HG02571 (cell line): Measurements from ENCODE around the gene SERINC2.
"Not testable (repeated sequence)": the region's sequence is repeated elsewhere in the genome, so short reads cannot be mapped to it uniquely, and the experiment has no call there.

ENCODE experiments used
- ATAC-seq: cut with Tn5 transposase; IDR thresholded peaks from one replicate; pipeline ENCODE4 v1.9.1; 2021; ENCODE audit warnings: mild to moderate bottlenecking, moderate library complexity; ENCODE audit not compliant: unreplicated experiment

SERINC2 gene

DNA sequence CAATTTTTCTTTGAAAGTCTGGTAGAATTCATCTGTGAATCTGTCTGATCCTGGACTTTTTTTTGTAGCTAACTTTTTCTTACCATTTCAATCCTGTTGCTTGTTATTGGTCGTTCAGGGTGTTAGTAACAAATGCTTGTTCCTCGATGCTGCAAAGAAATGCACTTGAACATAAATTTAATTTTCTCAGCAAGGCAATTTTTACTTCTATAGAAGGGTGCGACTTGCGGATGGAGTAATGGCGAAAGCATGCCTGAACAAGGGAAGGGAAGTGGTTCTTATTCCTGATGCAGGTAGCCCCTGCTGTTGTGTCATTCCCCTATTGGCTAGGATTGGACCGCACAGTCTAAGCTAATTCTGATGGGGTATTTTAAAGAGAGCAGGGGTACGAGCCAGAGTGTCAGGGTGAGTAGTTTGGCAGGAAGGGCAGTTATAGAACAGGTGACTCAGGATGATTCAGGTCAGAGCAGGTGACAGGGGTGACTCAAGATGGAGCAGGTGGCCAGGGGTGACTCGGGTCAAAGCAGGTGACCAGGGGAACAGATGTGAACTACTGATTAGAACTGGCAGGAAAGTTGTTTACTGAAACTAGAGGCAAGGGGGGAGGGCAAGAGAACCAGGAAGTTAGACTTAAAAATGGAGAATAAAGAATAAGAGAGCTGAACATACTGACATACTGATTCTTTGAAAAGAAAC, 40.5 kb downstream of the SERINC2 start:
- no peak for ATAC-seq

DNA sequence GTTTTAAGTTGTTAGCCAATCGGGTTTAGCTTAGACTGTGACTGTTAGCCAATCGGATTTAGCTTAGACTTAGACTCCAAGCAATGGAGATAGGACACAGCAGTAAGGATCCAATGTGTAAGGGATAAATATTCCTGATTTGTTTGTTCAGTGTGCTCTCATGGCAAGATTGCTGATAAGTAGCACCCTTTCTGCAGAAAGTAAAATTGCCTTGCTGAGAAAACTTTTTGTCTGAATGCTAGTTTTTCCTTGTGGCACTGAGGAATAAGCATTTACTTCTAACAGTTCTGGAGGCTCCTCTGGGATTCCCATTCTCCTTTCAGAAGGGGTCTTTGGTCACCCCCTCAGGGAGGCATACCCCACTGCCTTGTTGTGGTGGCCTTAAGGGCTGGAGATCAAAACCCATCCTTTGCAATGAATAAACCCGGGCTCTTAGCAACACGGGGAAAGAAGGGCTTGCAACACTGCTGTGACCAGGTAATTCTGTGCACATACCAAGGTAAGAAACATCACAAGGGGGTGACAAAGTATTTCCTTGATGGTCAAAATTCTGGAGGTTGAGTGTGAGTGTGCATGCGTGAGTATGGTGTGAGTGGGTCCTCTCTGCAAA, 45.4 kb downstream of the SERINC2 start:
- ATAC-seq, result no peak

DNA sequence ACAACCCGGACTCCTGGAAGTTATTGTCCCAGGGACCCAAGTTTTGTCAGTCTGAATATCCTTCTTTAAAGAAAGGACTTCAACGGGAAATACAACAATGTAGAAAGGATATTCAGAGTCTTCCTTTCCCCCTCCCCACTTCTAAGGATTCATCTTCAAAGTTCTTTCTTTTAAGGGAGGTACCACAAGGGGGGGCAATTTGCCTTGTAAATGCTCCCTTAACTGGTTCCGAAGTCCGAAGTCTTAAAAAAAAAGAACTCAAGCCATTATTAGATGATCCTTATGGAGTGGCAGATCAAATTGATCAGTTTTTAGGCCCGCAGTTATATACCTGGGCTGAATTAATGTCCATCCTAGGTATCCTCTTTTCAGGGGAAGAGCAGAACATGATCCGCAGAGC, 47.0 kb downstream of the SERINC2 start:
- ATAC-seq, result no peak

DNA sequence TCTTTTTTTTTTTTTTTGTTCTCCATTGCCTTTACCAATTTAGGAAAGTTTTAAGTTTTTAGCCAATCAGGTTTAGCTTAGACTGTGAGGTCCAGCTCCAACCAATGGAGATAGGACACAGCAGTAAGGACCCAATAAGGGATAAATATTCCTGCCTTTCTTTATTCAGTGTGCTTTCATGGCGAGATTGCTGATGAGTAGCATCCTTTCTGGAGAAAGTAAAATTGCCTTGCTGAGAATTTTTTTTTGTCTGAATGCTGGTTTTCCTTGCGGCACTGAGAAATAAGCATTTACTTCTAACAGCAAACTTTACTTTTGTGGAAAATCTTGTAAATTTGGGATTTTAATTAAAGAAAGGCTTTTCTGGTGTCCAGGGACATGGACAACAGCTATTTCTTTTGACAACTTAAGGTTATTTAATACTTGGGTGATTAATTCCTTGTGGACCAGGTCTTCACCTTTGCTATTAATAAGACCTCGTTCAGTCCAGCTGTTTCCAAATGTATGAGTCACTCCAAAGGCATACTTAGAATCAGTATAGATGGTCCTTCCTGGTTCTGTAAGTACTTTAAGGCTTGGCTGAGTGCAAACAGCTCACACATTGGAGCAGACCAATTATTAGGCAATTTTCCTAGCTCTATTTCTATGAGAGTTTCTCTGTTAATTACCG, 54.1 kb downstream of the SERINC2 start:
- ATAC-seq, result no peak

DNA sequence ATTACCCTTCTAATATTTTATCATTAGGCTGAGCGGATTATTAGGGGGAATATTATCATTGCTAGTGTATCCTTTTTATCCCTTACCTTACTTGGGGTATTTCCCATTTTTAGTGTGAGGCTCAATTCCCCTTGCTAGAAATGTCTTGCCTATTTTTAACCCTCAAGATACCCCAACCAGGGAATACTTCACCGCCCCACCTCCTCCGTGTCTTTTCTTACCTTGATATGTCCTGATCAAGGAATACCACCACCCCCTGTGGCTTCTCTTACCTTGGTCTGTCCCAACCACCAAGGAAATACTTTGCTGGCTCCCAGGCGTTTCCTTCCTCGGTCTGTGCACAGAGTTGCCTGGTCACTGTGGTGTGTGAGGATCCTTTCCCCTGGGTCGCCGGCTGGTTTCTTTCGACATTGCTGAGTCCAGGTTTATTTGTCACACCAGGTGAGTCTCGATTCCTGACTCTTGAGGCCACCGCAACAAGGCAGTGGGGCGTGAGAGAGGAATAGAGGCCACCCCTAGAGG, 57.8 kb downstream of the SERINC2 start:
- no peak for ATAC-seq

DNA sequence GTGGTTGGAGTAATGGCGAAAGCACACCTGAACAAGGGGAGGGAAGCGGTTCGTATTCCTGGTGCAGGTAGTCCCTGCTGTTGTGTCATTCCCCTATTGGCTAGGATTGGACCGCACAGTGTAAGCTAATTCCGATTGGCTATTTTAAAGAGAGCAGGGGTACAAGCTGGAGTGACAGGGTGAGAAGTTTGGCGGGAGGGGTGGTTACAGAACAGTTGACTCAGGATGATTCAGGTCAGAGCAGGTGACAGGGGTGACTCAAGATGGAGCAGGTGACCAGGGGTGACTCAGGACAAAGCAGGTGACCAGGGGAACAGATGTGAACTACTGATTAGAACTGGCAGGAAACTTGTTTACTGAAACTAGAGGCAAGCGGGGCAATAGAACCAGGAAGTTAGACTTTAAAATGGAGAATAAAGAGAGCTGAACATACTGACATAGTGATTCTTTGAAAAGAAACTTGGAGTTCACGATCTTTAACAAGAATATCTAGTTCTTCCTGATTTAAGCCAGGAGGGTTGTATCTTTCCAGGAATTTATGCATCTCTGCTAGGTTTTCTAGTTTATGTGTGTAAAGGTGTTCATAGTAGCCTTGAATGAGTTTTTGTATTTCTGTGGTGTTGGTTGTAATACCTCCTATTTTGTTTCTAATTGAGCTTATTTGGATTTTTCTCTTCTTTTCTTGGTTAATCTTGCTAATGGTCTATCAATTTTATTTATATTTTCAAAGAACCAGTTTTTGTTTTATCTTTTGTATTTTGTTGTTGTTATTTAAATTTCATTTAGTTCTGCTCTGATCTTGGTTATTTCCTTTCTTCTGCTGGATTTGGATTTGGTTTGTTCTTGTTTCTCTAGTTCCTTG, 58.7 kb downstream of the SERINC2 start:
- not testable (repeated sequence) for ATAC-seq

DNA sequence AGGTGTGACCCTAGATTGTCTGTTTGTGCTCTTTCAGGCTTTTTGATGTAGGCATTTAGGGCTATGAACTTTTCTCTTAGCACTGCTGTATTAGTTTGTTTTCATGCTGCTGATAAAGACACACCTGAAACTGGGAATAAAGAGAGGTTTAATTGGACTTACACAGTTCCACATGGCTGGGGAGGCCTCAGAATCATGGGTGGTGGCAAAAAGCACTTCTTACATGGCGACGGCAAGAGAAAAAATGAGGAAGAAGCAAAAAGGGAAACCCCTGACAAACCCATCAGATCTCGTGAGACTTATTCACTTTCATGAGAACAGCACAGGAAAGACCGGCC, 59.3 kb downstream of the SERINC2 start:
- not testable (repeated sequence) for ATAC-seq

DNA sequence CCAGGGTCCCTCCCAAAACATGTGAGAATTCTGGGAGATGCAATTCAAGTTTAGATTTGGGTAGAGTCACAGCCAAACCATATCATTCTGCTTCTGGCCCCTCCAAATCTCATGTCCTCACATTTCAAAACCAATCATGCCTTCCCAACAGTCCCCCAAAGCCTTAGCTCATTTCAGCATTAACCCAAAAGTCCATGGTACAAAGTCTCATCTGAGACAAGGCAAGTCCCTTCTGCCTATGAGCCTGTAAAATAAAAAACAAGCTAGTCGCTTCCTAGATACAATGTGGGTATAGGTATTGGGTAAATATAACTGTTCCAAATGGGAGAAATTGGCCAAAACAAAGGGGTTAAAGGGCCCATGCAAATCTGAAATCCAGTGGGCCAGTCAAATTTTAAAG, 59.7 kb downstream of the SERINC2 start:
- not testable (repeated sequence) for ATAC-seq

DNA sequence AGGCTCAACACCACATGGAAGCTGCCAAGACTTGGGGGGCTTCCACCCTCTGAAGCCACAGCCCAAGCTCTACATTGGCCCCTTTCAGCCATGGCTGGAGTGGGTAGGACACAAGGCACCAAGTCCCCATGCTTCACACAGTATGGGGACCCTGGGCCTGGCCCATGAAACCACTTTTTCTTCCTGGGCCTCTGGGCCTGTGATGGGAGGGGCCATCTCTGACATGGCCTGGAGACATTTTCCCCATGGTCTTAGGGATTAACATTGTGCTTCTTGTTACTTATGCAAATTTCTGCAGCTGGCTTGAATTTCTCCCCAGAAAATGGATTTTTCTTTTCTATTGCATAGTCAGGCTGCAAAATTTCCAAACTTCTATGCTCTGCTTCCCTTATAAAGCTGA, 60.5 kb downstream of the SERINC2 start:
- ATAC-seq, result not testable (repeated sequence)

DNA sequence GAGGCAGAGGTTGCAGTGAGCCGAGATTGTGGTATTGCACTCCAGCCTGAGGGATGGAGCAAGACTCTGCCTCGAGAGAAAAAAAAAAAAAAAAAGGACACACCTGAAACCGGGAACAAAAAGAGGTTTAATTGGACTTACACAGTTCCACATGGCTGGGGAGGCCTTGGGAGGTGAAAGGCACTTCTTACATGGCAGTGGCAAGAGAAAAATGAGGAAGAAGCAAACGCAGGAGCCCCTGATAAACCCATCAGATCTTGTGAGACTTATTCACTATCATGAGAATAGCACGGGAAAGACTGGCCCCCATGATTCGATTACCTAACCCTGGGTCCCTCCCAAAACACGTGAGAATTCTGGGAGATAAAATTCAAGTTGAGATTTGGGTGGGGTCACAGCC, 61.6 kb downstream of the SERINC2 start:
- ATAC-seq, result not testable (repeated sequence)

DNA sequence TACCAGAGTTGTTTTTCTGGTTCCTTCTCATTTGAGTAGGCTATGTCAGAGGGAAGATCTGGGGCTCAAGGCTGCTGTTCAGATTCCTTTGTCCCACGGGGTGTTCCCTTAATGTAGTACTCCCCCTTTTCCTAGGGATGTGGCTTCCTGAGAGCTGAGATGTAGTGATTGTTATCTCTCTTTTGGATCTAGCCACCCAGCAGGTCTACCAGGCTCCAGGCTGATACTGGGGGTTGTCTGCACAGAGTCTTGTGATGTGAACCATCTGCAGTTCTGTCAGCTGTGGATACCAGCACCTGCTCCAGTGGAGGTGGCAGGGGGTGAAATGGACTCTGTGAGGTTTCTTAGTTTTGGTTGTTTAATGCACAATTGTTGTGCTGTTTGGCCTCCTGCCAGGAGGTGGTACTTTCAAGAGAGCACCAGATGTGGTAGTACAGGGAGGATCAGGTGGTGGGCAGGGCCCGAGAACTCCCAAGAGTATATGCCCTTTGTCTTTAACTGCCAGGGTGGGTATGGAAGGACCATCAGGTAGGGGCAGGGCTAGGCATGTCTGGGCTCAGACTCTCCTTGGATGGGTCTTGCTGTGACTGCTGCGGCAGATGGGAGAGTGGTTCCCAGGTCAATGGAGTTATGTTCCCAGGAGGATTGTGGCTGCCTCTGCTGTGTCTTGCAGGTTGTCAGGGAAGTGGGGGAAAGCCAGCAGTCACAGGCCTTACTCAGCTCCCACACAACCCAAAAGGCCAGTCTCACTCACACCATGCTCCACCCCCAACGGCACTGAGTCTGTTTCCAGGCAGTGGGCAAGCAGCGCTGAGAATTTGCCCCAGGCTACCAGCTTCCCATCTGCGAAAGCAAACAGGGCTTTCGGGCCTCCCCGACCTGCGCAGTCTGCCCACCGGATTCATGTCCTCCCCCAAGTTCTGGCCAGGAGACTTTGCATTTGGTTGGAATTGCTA, 64.2 kb downstream of the SERINC2 start:
- ATAC-seq, result no peak

DNA sequence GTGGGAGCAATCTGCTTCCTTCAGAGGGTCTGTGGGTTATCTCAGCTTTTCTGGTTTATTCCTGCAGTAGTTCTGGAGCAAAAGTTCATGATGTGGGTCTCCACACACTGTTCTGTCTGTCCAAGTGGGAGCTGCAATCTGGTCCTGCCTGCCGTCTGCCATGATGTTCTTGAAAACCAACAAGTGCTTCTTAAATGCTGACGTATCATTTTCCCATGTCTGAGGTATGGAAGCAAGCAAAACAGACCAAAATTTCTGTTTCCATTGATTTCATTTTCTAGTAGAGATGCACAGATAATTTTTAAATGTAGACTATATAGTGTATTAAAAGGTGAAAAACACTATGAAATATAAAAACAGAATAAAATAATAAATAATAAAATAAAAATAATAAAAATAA, 65.2 kb downstream of the SERINC2 start:
- ATAC-seq, result no peak

DNA sequence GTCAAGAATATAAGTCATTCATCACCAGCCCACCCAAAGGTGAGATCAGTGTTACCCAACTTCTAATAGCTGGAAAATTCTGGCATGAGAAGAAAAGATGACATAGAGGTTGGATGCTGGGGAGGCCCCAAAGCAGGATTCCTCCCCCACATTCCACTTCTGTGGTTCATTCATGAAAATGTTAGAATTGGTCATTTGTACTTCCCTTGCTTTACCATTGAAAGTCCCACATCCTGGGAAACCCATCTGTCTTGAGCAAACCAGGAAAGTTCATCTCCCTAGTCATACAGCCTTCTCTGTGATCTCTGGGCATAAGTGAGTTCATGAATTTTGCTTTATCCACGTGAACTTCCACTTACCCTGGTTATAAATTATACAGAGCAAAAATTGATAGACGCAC, 66.8 kb downstream of the SERINC2 start:
- ATAC-seq, result no peak

DNA sequence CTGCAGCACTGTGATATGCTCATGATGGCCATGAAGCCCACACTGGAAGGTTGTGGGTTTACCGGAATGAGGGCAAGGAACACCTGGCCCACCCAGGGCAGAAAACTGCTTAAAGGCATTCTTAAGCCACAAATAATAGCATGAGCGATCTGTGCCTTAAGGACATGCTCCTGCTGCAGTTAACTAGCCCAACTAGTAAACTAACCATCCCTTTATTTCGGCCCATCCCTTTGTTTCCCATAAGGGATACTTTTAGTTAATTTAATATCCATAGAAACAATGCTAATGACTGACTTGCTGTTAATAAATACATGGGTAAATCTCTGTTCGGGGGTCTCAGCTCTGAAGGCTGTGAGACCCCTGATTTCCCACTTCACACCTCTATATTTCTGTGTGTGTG, 67.4 kb downstream of the SERINC2 start:
- ATAC-seq, result not testable (repeated sequence)

DNA sequence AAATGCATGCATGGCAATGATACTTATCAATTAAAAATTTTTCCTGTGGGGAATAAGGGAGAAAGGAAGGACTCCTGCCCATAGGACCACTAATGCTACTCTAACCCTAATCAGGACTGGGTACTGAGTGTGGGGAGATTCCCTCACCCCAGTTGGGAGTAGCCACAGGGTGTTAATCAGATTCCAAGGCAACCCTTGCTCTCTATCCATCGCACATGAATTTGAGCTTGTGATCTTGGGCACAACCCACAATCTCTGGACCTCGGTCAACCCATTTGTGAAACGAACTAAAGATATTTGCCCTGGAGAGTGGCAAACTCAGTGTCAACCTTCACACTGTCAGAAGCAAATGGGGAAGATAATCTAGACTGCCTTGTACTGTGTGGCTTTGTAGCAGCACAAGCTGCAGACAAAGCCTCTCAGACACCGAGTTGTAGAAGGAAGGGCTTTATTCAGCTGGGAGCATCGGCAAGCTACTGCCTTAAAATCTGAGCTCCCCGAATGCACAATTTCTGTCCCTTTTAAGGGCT, 69.5 kb downstream of the SERINC2 start:
- ATAC-seq, result no peak

DNA sequence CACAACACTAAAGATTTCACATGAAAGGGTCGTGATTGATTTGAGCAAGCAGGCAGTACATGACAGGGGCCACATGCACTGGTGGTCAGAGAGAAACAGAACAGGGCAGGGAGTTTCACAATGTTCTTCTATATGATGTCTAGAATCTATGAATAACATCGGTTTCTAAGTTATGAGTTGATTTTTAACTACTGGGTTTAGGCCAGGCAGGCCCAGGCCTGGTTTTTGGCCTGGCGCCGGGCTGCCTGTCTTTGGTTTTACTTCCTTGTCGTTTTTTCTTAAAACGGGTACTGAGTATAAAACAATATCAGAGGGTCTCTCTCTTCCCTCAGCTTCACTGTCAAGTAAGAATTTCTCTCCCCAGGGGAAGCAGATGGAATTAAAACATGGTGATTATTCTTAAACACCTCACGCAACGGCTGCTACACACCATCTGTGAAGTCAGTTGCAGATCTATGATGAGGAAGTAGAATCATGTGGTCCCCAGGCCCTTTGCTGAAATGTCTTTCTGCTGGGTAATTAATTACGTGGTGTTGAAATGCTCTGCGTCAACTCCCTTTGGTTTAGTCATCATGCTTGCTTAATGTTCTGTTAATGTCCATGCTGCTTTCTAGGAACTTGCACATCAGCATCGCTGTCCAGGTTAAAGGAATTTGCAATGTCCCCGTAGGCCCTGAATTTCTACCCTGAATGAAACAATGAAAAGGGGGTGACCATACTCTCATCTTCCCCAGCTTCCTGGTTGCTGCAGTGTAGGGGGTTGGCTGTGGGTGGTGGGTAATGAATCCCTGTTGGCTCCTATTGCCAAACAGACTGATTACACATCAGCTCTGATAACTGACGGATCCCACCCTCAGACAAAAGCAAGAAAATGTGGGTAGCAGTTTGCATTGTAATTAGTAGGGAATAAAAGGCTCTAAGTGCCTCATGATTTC, 70.3 kb downstream of the SERINC2 start:
- no peak for ATAC-seq
